ENCODE measurements around the gene KLHL26. TPM values are rescaled to one million over a fixed set of nuclear protein-coding genes. Genes with fewer than 3 reads are reported as not detected.
"Not testable (repeated sequence)": the region's sequence is repeated elsewhere in the genome, so short reads cannot be mapped to it uniquely, and the experiment has no call there.

The KLHL26 gene
- total RNA-seq, 4 donors from 2014 or later: 7.0 to 15.7 (median 7.6) TPM

DNA sequence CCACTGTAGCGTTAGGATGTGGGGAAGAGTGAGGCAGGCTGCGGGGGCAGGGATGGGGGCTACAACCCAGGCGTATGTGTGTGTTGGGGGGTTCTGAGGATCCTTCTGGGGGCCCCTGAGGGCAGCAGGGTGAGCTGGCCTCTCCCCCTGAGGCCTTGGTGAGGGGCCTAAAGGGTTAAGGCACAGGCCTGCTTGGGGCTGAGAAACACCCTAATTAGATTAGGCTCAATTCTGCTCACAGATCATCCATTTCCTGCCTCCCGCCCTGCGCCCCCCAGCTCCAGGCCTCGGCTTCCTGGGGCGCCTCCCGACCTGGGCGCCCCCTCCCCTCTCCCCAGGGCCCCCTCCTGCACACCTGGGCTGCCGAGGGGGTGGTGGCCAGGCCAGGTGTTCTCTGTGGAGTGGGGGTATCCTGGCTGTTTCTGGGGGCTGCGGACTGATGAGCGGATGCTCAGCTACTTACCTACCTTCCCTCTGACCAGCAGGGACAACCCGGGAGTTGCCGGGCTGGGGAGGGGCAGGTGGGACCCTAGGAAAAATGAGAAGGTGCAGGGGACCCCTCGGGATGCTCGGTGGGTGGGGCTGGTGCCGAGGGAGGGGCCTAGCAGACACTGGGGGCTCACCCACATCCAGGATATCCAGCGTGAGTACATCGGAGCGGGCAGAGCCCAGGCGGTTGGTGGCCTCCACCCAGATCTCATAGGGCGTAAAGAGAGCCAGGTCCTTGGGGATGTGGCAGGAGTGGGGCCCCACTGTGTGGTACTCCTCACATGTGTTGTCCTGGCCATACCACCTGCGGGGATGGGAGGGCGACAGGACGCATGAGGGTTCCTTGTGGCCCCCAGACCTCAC is 38.8 kb upstream of the KLHL26 start:
- 47% methylated on average over 24 of the region's 25 CpGs; no CpG with 5 or more reads in 1 of the 2 donors for WGBS, 2 donors (ENCODE audit: low coverage in 1 of 2)
- in situ Hi-C loops (cut with MboI; ENCODE audit: low pct_ligation_motif_present in 1 of 4, low pct_unique_long_range_greater_than_20kb in 1 of 4, low sequenced_read_pairs in 3 of 4): loop anchor here (10.0 to 25.0 kb wide), 3 partner anchors 136 to 247 kb away; partner anchors contain the start of gene UPF1 (in 2 of the 4)
- intact Hi-C loops (cut with DNase I; ENCODE audit: low total_unique reads): no loop called here
- no peak for DNase-seq
- Histone ChIP-seq H3K9me3 (no peaks in the 10 kb centered on the region), H3K36me3 (no peaks in the 10 kb centered on the region), H3K4me3 (no peak overlapping the region), H3K27ac (no peak overlapping the region), H3K4me1 (peaks cover 10 to 18% (median 16%) of the 10 kb centered on the region in 4 donors), H3K27me3 (peaks cover 73% of the 10 kb centered on the region)
- TF ChIP-seq POLR2AphosphoS5 (IDR thresholded peaks at IDR 0.05): no peak
- no peak for TF ChIP-seq EP300 (IDR thresholded peaks at IDR 0.05; ENCODE audit: low read depth)
- TF ChIP-seq, protein P1, sequence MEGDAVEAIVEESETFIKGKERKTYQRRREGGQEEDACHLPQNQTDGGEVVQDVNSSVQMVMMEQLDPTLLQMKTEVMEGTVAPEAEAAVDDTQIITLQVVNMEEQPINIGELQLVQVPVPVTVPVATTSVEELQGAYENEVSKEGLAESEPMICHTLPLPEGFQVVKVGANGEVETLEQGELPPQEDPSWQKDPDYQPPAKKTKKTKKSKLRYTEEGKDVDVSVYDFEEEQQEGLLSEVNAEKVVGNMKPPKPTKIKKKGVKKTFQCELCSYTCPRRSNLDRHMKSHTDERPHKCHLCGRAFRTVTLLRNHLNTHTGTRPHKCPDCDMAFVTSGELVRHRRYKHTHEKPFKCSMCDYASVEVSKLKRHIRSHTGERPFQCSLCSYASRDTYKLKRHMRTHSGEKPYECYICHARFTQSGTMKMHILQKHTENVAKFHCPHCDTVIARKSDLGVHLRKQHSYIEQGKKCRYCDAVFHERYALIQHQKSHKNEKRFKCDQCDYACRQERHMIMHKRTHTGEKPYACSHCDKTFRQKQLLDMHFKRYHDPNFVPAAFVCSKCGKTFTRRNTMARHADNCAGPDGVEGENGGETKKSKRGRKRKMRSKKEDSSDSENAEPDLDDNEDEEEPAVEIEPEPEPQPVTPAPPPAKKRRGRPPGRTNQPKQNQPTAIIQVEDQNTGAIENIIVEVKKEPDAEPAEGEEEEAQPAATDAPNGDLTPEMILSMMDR (IDR thresholded peaks at IDR 0.05): no peak
- TF ChIP-seq POLR2A (IDR thresholded peaks at IDR 0.05): no peak

DNA sequence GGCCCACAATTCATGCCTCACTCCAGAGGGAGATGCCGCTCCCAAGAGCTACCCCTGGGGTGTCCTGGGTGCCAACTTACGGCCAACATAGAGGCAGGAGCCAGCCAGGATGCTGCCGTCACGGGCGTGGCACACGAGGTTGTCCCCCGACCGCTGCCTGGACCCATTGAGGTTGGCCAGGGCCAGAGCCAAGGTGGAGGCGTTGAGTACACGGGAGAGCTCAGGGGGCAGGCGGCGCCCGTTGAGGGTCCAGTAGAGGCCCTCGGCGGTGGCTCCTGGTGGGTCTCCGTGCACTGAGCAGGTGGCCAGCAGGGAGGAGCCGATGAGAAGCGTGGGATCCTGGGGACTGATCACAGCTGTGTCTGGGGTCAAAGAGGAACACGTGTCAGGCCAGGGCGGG is 37.3 kb upstream of the KLHL26 start:
- H3K9me3 ChIP-seq: no peaks in the 10 kb centered on the region
- no peaks in the 10 kb centered on the region for H3K36me3 ChIP-seq
- in situ Hi-C loops (cut with MboI; ENCODE audit: low pct_ligation_motif_present in 1 of 4, low pct_unique_long_range_greater_than_20kb in 1 of 4, low sequenced_read_pairs in 3 of 4): loop anchor here (10.0 to 25.0 kb wide), 3 partner anchors 137 to 245 kb away; partner anchors contain the start of gene UPF1 (in 2 of the 4)
- no peak for DNase-seq
- TF ChIP-seq, protein P1 (IDR thresholded peaks at IDR 0.05): no peak
- TF ChIP-seq POLR2AphosphoS5 (IDR thresholded peaks at IDR 0.05) (no peak), EP300 (IDR thresholded peaks at IDR 0.05; ENCODE audit: low read depth) (no peak), POLR2A (IDR thresholded peaks at IDR 0.05) (no peak)
- H3K4me3 ChIP-seq: no peak overlapping the region
- peaks cover 8 to 18% (median 13%) of the 10 kb centered on the region in 4 donors for H3K4me1 ChIP-seq
- intact Hi-C loops (cut with DNase I; ENCODE audit: low total_unique reads): no loop called here
- 77% methylated on average over 20 of the region's 20 CpGs; no CpG with 5 or more reads in 1 of the 2 donors for WGBS, 2 donors (ENCODE audit: low coverage in 1 of 2)
- H3K27me3 ChIP-seq: peaks cover 88% of the 10 kb centered on the region
- no peak overlapping the region for H3K27ac ChIP-seq

DNA sequence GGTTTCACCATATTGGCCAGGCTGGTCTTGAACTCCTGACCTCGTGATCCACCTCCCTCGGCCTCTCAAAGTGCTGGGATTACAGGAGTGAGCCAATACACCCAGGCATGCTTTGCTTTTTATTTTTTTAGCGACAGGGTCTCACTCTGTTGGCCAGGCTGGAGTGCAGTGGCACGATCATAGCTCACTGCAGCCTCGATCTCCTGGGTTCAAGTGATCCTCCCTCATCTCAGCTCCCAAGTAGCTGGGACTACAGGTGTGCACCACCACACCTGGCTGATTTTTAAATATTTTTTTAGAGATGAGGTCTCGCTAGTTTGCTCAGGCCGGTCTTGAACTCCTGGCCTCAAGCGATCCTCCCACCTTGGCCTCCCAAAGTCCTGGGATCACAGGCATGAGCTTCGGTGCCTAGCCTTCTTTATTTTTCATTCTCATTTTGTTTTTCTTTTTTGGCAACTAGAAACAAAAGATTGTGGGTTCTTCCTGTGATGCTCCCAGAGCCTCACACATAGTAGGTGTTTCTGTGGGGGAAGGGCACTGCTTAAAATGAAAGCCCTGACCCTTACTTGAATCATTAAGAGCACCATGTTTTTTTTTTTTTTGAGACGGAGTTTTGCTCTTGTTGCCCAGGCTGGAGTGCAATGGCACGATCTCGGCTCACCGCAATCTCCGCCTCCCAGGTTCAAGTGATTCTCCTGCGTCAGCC is 36.0 kb upstream of the KLHL26 start:
- H3K27ac ChIP-seq; H3K36me3 ChIP-seq; H3K9me3 ChIP-seq; H3K4me3 ChIP-seq; intact Hi-C loops (cut with DNase I; ENCODE audit: low total_unique reads); DNase-seq; H3K4me1 ChIP-seq: not testable (repeated sequence)
- in situ Hi-C loops (cut with MboI; ENCODE audit: low pct_ligation_motif_present in 1 of 4, low pct_unique_long_range_greater_than_20kb in 1 of 4, low sequenced_read_pairs in 3 of 4): loop anchor here in 1 of 4 donors (25.0 kb wide), 1 partner anchor 211 kb away; no protein-coding TSS in a partner anchor
- 85 to 90% methylated on average over 6 to 15 of the region's 15 CpGs for WGBS, 2 donors (ENCODE audit: low coverage in 1 of 2)
- peaks cover 92% of the 10 kb centered on the region for H3K27me3 ChIP-seq

DNA sequence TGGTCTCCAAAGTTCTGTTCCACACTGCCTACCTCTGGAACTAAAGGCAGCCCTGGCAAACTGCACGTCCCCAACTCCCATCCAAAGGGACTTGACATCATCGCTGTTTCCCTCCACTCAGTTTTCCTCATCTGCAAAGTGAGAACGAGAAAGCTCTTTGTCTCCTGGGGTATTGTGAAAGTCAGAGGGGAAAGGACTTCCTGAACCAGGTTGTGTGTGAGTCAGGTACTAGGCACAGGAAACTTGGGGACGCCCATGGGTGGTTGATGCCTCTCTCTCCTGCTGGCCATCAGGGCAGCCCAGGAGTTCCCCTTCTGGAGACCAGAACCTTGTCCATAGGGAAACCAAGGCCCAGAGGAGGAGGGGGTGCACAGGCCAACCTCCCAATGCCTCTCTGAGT is 35.0 kb upstream of the KLHL26 start:
- in situ Hi-C loops (cut with MboI; ENCODE audit: low pct_ligation_motif_present in 1 of 4, low pct_unique_long_range_greater_than_20kb in 1 of 4, low sequenced_read_pairs in 3 of 4) (loop anchor here in 1 of 4 donors (25.0 kb wide), 1 partner anchor 210 kb away; no protein-coding TSS in a partner anchor), intact Hi-C loops (cut with DNase I; ENCODE audit: low total_unique reads) (no loop called here)
- no peak overlapping the region for H3K4me3 ChIP-seq
- no peaks in the 10 kb centered on the region for H3K36me3 ChIP-seq
- H3K27me3 ChIP-seq: peaks cover 90% of the 10 kb centered on the region
- TF ChIP-seq EP300 (IDR thresholded peaks at IDR 0.05; ENCODE audit: low read depth): no peak
- no peak for TF ChIP-seq POLR2A (IDR thresholded peaks at IDR 0.05)
- TF ChIP-seq, protein P1 (IDR thresholded peaks at IDR 0.05): no peak
- peaks cover 0 to 15% (median 7%) of the 10 kb centered on the region in 4 donors for H3K4me1 ChIP-seq
- WGBS, 2 donors (ENCODE audit: low coverage in 1 of 2): 75 to 86% methylated on average over 4 of the region's 4 CpGs
- no peak for DNase-seq
- H3K27ac ChIP-seq: no peak overlapping the region
- H3K9me3 ChIP-seq: no peaks in the 10 kb centered on the region

Data from transverse colon (tissue), 4 donors.